Activated CD4-positive, alpha-beta T cell treated with anti-CD3 and anti-CD28 coated beads, Interleukin-2, amount 10 ng/mL, durations not matched to agents 7 days and 5 days (primary cell): ENCODE data around the gene SPP2. TPM values are rescaled to one million over a fixed set of nuclear protein-coding genes. Genes with fewer than 3 reads are reported as not detected.

Experiments used
- CTCF ChIA-PET: fragments of 350-600 bp; sonication (Branson Sonifier 250); formaldehyde crosslinking; loops from one replicate; lab custom pipeline; 2021; ENCODE audit warnings: antibody characterized with exemption; lab: Charles Lee
- POLR2A ChIA-PET: fragments of 350-600 bp; sonication (Branson Sonifier 250); formaldehyde crosslinking; loops from one replicate; lab custom pipeline; 2021; ENCODE audit warnings: antibody characterized with exemption; lab: Charles Lee
- DNase-seq: peaks from one replicate; pipeline ENCODE4 v3.0.0-alpha.2; 2020
- H3K27ac Mint-ChIP-seq: one replicate; pipeline ENCODE4 v1.8.0; 2021; ENCODE audit warnings: mild to moderate bottlenecking, moderate library complexity, mixed read lengths
- H3K27me3 Mint-ChIP-seq: one replicate; pipeline ENCODE4 v1.8.0; 2021; ENCODE audit warnings: mixed read lengths
- H3K36me3 Mint-ChIP-seq: one replicate; pipeline ENCODE4 v1.8.0; 2021; ENCODE audit warnings: low read depth, mixed read lengths
- H3K4me1 Mint-ChIP-seq: one replicate; pipeline ENCODE4 v1.8.0; 2021; ENCODE audit warnings: mixed read lengths
- H3K4me3 Mint-ChIP-seq: one replicate; pipeline ENCODE4 v1.8.0; 2021; ENCODE audit warnings: mild to moderate bottlenecking, moderate library complexity, mixed read lengths
- H3K9me3 Mint-ChIP-seq: one replicate; pipeline ENCODE4 v1.8.0; 2021; ENCODE audit warnings: mixed read lengths
- total RNA-seq, 2 experiments: library from RNA; stranded (reverse); gene quantifications; one replicate each; pipeline ENCODE4 v1.2.3, GENCODE V29; 2021

SPP2 gene
- total RNA-seq: not detected

- Mint-ChIP-seq H3K27ac (no peak within 1 kb of the TSS), H3K4me1 (no peaks in the 10 kb centered on the region), H3K4me3 (no peak within 1 kb of the TSS), H3K9me3 (no peaks in the 10 kb centered on the region), H3K27me3 (peaks cover 3% of the 10 kb centered on the region), H3K36me3 (no peaks in the 10 kb centered on the region)
- CTCF ChIA-PET: no interaction called here
- POLR2A ChIA-PET: no interaction called here
- no peak for DNase-seq
Observed at GRCh38 chr2:234050455-234051135, at the start of gene SPP2. Gene SPP2 (plus strand): TSS chr2:234050702. CDS start chr2:234050787, 85 bp downstream.

- no peaks in the 10 kb centered on the region for H3K9me3 Mint-ChIP-seq
- H3K27me3 Mint-ChIP-seq: peaks cover 20% of the 10 kb centered on the region
- POLR2A ChIA-PET: no interaction called here
- peak; percentile 45 for DNase-seq
- CTCF ChIA-PET: no interaction called here
- peak overlapping the region; percentile 61 for H3K27ac Mint-ChIP-seq
- H3K36me3 Mint-ChIP-seq: no peaks in the 10 kb centered on the region
- H3K4me1 Mint-ChIP-seq: peaks cover 32% of the 10 kb centered on the region
- H3K4me3 Mint-ChIP-seq: peak overlapping the region; percentile 26
Observed at GRCh38 chr2:234001380-234002160, 48.9 kb upstream of the SPP2 start.

GRCh38 chr2:234002281-234002680, 48.2 kb upstream of the SPP2 start:
- POLR2A ChIA-PET: no interaction called here
- DNase-seq: no peak
- H3K4me3 Mint-ChIP-seq: no peak overlapping the region

DNA sequence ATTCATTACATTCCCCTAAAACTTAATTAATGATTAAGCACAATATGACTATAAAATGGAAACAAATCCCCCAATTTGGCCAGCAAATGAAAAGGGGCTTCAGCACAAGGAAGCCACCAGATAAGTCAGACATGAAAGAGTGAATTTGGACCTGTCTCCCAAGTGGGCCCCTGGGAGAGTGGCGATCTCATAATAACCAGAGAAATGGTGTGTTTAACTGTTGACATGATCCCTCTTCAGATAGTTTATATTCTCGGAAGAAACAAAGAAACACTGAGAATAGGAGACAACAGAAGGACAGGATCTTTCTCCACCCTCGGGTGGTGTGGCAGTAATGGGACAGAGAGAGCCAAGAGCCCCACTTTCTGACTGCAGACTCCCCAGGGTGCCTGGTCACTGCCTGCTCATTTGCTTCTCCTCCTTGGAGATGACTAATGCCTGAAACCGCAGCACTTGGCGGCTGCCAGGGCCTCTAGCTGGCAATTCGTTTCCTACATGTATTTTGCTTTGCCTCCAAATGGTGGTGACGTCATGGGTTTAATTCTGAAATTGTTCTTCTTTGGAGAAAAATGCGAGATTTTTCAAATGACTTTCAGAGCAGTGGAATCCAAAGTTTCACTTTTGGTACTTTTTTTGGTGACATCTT, 46.4 kb upstream of the SPP2 start:
- H3K4me1 Mint-ChIP-seq: peaks cover 23% of the 10 kb centered on the region
- H3K27me3 Mint-ChIP-seq: peaks cover 20% of the 10 kb centered on the region
- CTCF ChIA-PET: no interaction called here
- POLR2A ChIA-PET: no interaction called here
- no peak overlapping the region for H3K27ac Mint-ChIP-seq
- no peaks in the 10 kb centered on the region for H3K9me3 Mint-ChIP-seq
- no peak overlapping the region for H3K4me3 Mint-ChIP-seq
- no peak for DNase-seq
- no peaks in the 10 kb centered on the region for H3K36me3 Mint-ChIP-seq

More at GRCh38 chr2:234002281-234002680, 48.2 kb upstream of the SPP2 start:
- peaks cover 30% of the 10 kb centered on the region for H3K4me1 Mint-ChIP-seq
- no peaks in the 10 kb centered on the region for H3K9me3 Mint-ChIP-seq
- CTCF ChIA-PET: no interaction called here
- H3K27ac Mint-ChIP-seq: no peak overlapping the region
- peaks cover 20% of the 10 kb centered on the region for H3K27me3 Mint-ChIP-seq
- H3K36me3 Mint-ChIP-seq: no peaks in the 10 kb centered on the region

DNA sequence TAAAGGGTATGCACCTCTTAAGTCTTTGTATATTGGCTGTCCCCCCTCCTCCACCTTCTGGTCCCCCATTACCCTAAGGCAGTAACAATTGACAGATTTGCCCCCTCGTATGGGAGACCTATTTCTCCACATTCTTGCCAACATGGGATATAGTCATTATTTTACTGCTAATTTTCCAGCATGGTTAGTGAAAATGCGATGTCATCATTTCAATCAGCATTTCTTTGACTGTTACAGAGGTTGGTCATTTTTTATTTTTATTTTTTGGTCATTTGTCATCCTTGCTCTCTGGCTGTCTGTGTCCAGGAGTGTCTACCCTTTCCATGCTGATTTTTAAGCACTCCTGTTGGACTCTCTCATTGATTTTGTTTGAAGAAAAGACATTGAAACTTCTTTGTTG, 45.4 kb upstream of the SPP2 start:
- CTCF ChIA-PET: interaction anchor here (0.7 kb wide), 1 partner anchor 673 kb away, joined by 3 read pairs; no protein-coding TSS in a partner anchor
- Mint-ChIP-seq H3K4me3 (no peak overlapping the region), H3K9me3 (no peaks in the 10 kb centered on the region), H3K4me1 (peaks cover 21% of the 10 kb centered on the region), H3K27me3 (peaks cover 24% of the 10 kb centered on the region), H3K36me3 (no peaks in the 10 kb centered on the region), H3K27ac (no peak overlapping the region)
- DNase-seq: no peak
- POLR2A ChIA-PET: no interaction called here

- Mint-ChIP-seq H3K4me3 (no peak overlapping the region), H3K4me1 (peaks cover 12% of the 10 kb centered on the region), H3K27ac (no peak overlapping the region), H3K36me3 (no peaks in the 10 kb centered on the region), H3K9me3 (no peaks in the 10 kb centered on the region), H3K27me3 (peaks cover 29% of the 10 kb centered on the region)
- POLR2A ChIA-PET: no interaction called here
- CTCF ChIA-PET: interaction anchor here (1.1 kb wide), 1 partner anchor 9 kb away, joined by 3 read pairs; no protein-coding TSS in a partner anchor
- no peak for DNase-seq
Observed at GRCh38 chr2:234006501-234006900, 44.0 kb upstream of the SPP2 start.

DNA sequence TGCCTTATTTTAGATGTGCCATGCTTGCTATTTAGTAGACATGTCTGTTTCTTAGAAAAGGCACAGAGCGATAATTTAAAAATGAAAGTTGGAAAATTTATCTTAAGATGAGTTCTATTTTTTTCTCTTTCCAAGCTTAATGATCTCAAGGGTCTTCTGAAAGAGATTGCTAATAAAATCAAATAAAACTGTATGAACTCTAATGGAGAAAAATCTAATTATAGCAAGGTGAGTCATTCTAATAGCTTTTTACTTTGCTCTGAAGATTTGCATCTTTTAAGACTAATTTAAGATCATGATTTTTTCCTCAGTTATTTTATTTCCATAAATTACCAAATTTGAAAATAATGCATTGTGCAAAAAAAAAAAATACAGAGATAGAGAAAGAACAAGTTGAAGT, 36.1 kb upstream of the SPP2 start:
- POLR2A ChIA-PET: no interaction called here
- no peaks in the 10 kb centered on the region for H3K9me3 Mint-ChIP-seq
- H3K36me3 Mint-ChIP-seq: no peaks in the 10 kb centered on the region
- peaks cover 31% of the 10 kb centered on the region for H3K27me3 Mint-ChIP-seq
- H3K4me3 Mint-ChIP-seq: no peak overlapping the region
- H3K4me1 Mint-ChIP-seq: no peaks in the 10 kb centered on the region
- CTCF ChIA-PET: interaction anchor here (0.9 to 1.1 kb wide), 2 partner anchors 17 to 32 kb away, joined by 4 read pairs; no protein-coding TSS in a partner anchor
- DNase-seq: no peak
- no peak overlapping the region for H3K27ac Mint-ChIP-seq

DNA sequence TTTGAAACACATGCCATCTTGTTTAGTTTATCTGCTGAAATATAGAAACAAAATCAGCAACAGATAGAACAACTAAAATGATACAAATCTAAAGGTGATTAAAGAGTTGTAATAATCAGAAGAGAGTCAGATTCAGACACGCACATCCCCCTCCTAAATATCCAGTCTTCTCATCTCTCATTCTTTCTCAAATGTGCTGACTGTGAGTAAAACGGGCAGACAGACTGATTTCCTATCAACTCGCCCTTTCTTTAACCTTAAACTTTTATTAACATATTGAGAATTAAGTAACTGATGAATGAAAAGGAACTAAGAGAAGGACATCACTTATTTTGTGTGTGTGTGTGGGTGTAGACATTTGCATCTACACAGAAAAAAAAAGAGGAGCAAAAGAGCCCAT, 34.6 kb upstream of the SPP2 start:
- Mint-ChIP-seq H3K9me3 (no peaks in the 10 kb centered on the region), H3K4me3 (no peak overlapping the region), H3K36me3 (no peaks in the 10 kb centered on the region), H3K27me3 (peaks cover 26% of the 10 kb centered on the region), H3K4me1 (no peaks in the 10 kb centered on the region), H3K27ac (no peak overlapping the region)
- ChIA-PET POLR2A (no interaction called here), CTCF (interaction anchor here (0.6 to 1.5 kb wide), 2 partner anchors 10 to 843 kb away, joined by 3 to 4 read pairs; no protein-coding TSS in a partner anchor)
- no peak for DNase-seq

DNA sequence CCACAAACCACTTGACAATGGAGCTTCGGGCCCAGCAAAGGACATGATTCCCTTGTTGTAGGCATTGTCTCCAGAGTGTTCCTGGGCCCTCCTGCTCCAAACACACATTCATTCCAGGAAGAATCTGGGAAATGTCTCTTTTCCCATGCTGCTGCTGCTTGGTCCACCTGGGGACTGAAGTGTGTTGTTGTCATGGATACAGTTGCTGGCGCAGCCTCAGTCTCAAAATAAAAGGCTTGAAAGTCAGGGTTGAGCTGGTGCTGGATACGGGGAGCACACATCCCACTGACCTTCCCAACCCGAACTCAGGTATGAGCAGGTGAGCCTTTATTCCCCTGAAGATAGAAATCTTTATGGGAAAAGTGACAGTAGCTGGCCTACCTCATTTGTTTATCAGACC, 30.6 kb upstream of the SPP2 start:
- ChIA-PET POLR2A (no interaction called here), CTCF (interaction anchor here (1.0 kb wide), 1 partner anchor 12 kb away, joined by 3 read pairs; no protein-coding TSS in a partner anchor)
- peaks cover 3% of the 10 kb centered on the region for H3K4me1 Mint-ChIP-seq
- H3K27me3 Mint-ChIP-seq: peaks cover 14% of the 10 kb centered on the region
- no peak overlapping the region for H3K4me3 Mint-ChIP-seq
- no peaks in the 10 kb centered on the region for H3K36me3 Mint-ChIP-seq
- H3K27ac Mint-ChIP-seq: no peak overlapping the region
- DNase-seq: no peak
- H3K9me3 Mint-ChIP-seq: peaks cover 11% of the 10 kb centered on the region

GRCh38 chr2:234020332-234020731, 30.2 kb upstream of the SPP2 start:
- DNase-seq: no peak
- Mint-ChIP-seq H3K9me3 (peaks cover 11% of the 10 kb centered on the region), H3K4me3 (no peak overlapping the region), H3K36me3 (no peaks in the 10 kb centered on the region), H3K4me1 (peaks cover 8% of the 10 kb centered on the region), H3K27me3 (peaks cover 13% of the 10 kb centered on the region), H3K27ac (no peak overlapping the region)
- POLR2A ChIA-PET: no interaction called here
- CTCF ChIA-PET: interaction anchor here (1.0 kb wide), 1 partner anchor 12 kb away, joined by 3 read pairs; no protein-coding TSS in a partner anchor

DNA sequence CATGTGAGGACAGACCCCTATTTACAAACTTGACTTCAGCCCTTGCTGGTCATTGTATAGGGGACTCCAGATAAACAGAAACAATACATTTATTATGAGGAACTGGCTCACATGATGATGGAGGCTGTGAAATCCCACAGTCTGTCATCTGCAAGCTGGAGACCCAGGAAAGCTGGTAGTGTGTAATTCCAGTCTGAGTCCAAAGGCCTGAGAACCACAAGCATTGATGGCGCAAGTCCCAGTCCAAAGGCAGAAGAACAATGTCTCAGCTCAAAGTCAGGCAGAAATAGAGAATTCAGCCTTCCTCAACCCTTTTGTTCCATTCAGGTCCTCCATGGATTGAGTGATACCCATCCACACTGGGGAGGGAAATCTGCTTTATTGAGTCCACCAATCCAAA, 28.1 kb upstream of the SPP2 start:
- ChIA-PET CTCF (interaction anchor here (0.6 to 1.0 kb wide), 3 partner anchors 14 to 1576 kb away, joined by 3 to 4 read pairs (median 3); no protein-coding TSS in a partner anchor), POLR2A (no interaction called here)
- Mint-ChIP-seq H3K27me3 (peaks cover 8% of the 10 kb centered on the region), H3K36me3 (no peaks in the 10 kb centered on the region), H3K4me3 (no peak overlapping the region), H3K4me1 (peaks cover 29% of the 10 kb centered on the region), H3K27ac (no peak overlapping the region), H3K9me3 (peaks cover 12% of the 10 kb centered on the region)
- no peak for DNase-seq

- Mint-ChIP-seq H3K4me3 (no peak overlapping the region), H3K27ac (peak overlapping the region; percentile 71), H3K27me3 (peaks cover 17% of the 10 kb centered on the region), H3K4me1 (peaks cover 39% of the 10 kb centered on the region), H3K9me3 (peaks cover 17% of the 10 kb centered on the region), H3K36me3 (peaks cover 3% of the 10 kb centered on the region)
- POLR2A ChIA-PET: interaction anchor here (0.6 kb wide), 1 partner anchor 398 kb away, joined by 3 read pairs; no protein-coding TSS in a partner anchor
- no peak for DNase-seq
- CTCF ChIA-PET: no interaction called here
Observed at GRCh38 chr2:234024304-234024703, 26.2 kb upstream of the SPP2 start.
